Right lobe of liver (tissue), 6 donors: ENCODE measurements around the gene SSBP2. TPM values are rescaled to one million over a fixed set of nuclear protein-coding genes. Genes with fewer than 3 reads are reported as not detected.

Experiments
- ATAC-seq, 4 donors: fragments of 200-7000 bp; cut with Tn5 transposase; one replicate each; pipeline ENCODE4 v1.9.1; 2020; ENCODE audit warnings: mild to moderate bottlenecking in 4 of 4, moderate library complexity in 4 of 4
- DNase-seq, 3 donors: peaks; one replicate each; pipeline ENCODE4 v3.0.0-alpha.2; 2020
- H3K27ac ChIP-seq, 3 donors: fragments of 200-600 bp; one replicate each; pipeline ENCODE4 v1.8.0; 2022
- H3K27me3 ChIP-seq, 2 donors: fragments of 200-600 bp; one replicate each; pipeline ENCODE4 v1.8.0; 2022
- H3K36me3 ChIP-seq, 4 donors: fragments of 200-600 bp; sonication (generic) in 1 of 4; one replicate each; pipeline versions ENCODE4 v1.5.1 to v1.8.0; 2017 to 2022; ENCODE audit warnings: control low read depth in 1 of 4
- H3K4me1 ChIP-seq, 4 donors: fragments of 200-600 bp; sonication (generic) in 1 of 4; one replicate each; pipeline versions ENCODE4 v1.5.1 to v1.8.0; 2017 to 2022; ENCODE audit warnings: control low read depth in 1 of 4
- H3K4me3 ChIP-seq, 3 donors: fragments of 200-600 bp; one replicate each; pipeline ENCODE4 v1.8.0; 2022
- H3K9me3 ChIP-seq, 4 donors: fragments of 200-600 bp; sonication (generic) in 1 of 4; one replicate each; pipeline versions ENCODE4 v1.5.1 to v1.8.0; 2017 to 2022; ENCODE audit warnings: control low read depth in 1 of 4
- CTCF ChIP-seq, 4 donors: fragments of 200-600 bp in 3 of 4; fragments of 450-650 bp in 1 of 4; IDR thresholded peaks; one replicate each; pipeline versions ENCODE4 v1.5.1 to v1.8.0; 2016 to 2022; ENCODE audit warnings: antibody characterized with exemption in 4 of 4, mild to moderate bottlenecking in 2 of 4
- POLR2A ChIP-seq: fragments of 450-650 bp; IDR thresholded peaks from one replicate; pipeline ENCODE4 v1.6.1; 2017; ENCODE audit warnings: antibody characterized with exemption, mild to moderate bottlenecking
- WGBS: methylation state at CpG from one replicate; pipeline ENCODE4 v1.1.6; 2018; ENCODE audit warnings: low coverage, low lambda C conversion rate; ENCODE audit not compliant: insufficient coverage; ENCODE audit errors: missing lambda C conversion rate; 5-methylcytosine and 5-hydroxymethylcytosine counted together
- intact Hi-C, 2 donors: fragments of 100-400 bp; cut with DNase I; formaldehyde crosslinking; loops; one replicate each; pipeline versions ENCODE4 v1.11.2 to v1.14.1; 2022
- total RNA-seq, 6 experiments: library from RNA; depleted of rRNA in 2 of 6; stranded (reverse); fragments of >200 nt in 2 of 6; fragmentation: NEBNext Ultra II Directional in 3 of 6; extraction: Animal tissue kit (Norgen Biotek cat#: 25700) in 3 of 6; gene quantifications; one replicate each; pipeline versions ENCODE4 v1.1.0 to v1.2.4, GENCODE V29; 2016 to 2023
- donor health status: DM: no; HTN: yes; CAD: no.
- donor health status: DM: no; HTN: no; CAD: no.
- donor health status: DM: no; HTN: no; CAD: no.
- donor health status: DM: no; HTN: yes; CAD: no.
- donor health status: DM: no; HTN: yes; CAD: no.

The SSBP2 gene
- total RNA-seq, 6 experiments from 2014 or later, result 2.0 to 4.8 (median 3.7) TPM

GRCh38 chr5:81469676-81470075 is 281.2 kb downstream of the SSBP2 start:
- no peak for ATAC-seq

GRCh38 chr5:81450940-81451339 is 300.0 kb downstream of the SSBP2 start:
- WGBS, result 29% methylated on average over 2 of the region's 2 CpGs
- Histone ChIP-seq H3K36me3 (no peaks in the 10 kb centered on the region), H3K4me1 (no peaks in the 10 kb centered on the region), H3K27ac (no peak overlapping the region), H3K4me3 (no peak overlapping the region), H3K9me3 (no peaks in the 10 kb centered on the region), H3K27me3 (no peaks in the 10 kb centered on the region)
- TF ChIP-seq CTCF (IDR thresholded peaks at IDR 0.05) (no peak), POLR2A (no peak)
- DNase-seq (no peak), ATAC-seq (peak in 3 of 4 donors; percentile 47 to 93 (median 73))
- intact Hi-C loops, result no loop called here

More at GRCh38 chr5:81469676-81470075, 281.2 kb downstream of the SSBP2 start:
- H3K36me3 ChIP-seq, result no peaks in the 10 kb centered on the region
- no peak for DNase-seq
- no peak overlapping the region for H3K4me3 ChIP-seq
- H3K9me3 ChIP-seq, result no peaks in the 10 kb centered on the region
- TF ChIP-seq POLR2A (no peak), CTCF (IDR thresholded peaks at IDR 0.05) (no peak)
- no peak overlapping the region for H3K27ac ChIP-seq
- H3K27me3 ChIP-seq, result no peaks in the 10 kb centered on the region
- H3K4me1 ChIP-seq, result no peaks in the 10 kb centered on the region
- intact Hi-C loops, result no loop called here

GRCh38 chr5:81435023-81435422 is 315.9 kb downstream of the SSBP2 start:
- intact Hi-C loops, result no loop called here
- no peak for ATAC-seq
- 88% methylated on average over 6 of the region's 6 CpGs for WGBS
- Histone ChIP-seq H3K4me1 (no peaks in the 10 kb centered on the region), H3K27ac (no peak overlapping the region), H3K9me3 (no peaks in the 10 kb centered on the region), H3K4me3 (no peak overlapping the region), H3K27me3 (no peaks in the 10 kb centered on the region), H3K36me3 (no peaks in the 10 kb centered on the region)
- TF ChIP-seq POLR2A (no peak), CTCF (IDR thresholded peaks at IDR 0.05) (no peak)
- DNase-seq, result no peak

DNA sequence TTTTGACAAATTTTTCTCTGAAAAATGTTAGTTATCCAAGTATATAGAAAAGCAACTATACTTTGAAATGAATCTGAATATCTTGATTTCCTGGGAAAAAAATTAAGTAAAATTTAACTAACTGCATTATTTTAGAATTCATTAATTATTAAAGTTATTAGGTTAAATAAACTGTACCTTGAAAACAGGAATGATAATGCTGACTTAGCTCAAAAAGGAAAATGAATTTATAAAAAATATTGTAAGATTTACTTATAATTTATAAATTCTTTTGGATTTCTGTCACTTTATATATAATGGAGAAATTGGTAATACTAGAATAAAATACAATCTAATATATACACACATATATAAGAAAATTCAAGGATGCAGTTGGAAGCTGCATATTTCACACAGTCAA is 320.9 kb downstream of the SSBP2 start:
- DNase-seq (no peak), ATAC-seq (no peak)
- Histone ChIP-seq H3K4me3 (no peak overlapping the region), H3K27ac (no peak overlapping the region), H3K36me3 (no peaks in the 10 kb centered on the region), H3K9me3 (no peaks in the 10 kb centered on the region), H3K27me3 (no peaks in the 10 kb centered on the region), H3K4me1 (peaks cover 0 to 15% (median 4%) of the 10 kb centered on the region in 4 donors)
- TF ChIP-seq POLR2A (no peak), CTCF (IDR thresholded peaks at IDR 0.05) (no peak)
- intact Hi-C loops, result no loop called here

DNA sequence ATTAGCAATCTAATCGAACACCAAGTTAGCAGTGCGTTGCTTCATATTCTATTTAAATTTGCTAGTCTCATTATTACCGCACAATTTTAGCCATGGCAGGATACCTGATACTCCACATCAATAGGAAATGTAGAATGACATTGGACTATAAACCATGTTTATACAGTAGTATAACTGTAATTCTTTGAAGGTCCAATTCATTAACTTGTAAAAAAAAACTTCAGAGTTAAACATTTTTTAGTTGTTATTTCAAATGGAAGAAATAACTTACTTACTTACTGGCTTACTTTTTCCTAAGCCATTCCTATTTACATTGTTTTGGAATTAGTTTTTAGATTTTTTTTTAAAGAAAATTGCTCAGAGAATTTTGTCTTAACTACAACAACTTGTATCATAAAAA is 321.5 kb downstream of the SSBP2 start:
- intact Hi-C loops, result no loop called here
- Histone ChIP-seq H3K27ac (no peak overlapping the region), H3K4me3 (no peak overlapping the region), H3K27me3 (no peaks in the 10 kb centered on the region), H3K9me3 (no peaks in the 10 kb centered on the region), H3K4me1 (peaks cover 0 to 16% (median 7%) of the 10 kb centered on the region in 4 donors), H3K36me3 (no peaks in the 10 kb centered on the region)
- TF ChIP-seq POLR2A (no peak), CTCF (IDR thresholded peaks at IDR 0.05) (no peak)
- 93% methylated on average over 3 of the region's 3 CpGs for WGBS
- ATAC-seq (no peak), DNase-seq (no peak)
